SK-N-SH (cell line): Measurements from ENCODE around the gene TMEM167A.

ENCODE experiments used
- NFIC ChIP-seq: IDR thresholded peaks from 2 replicates; pipeline ENCODE4 v1.4.0; 2012; ENCODE audit warnings: borderline replicate concordance
- SMC3 ChIP-seq: IDR thresholded peaks from 2 replicates; pipeline ENCODE4 v1.6.1; 2012; ENCODE audit warnings: low read depth, low read length, improper control_type of control experiment
- USF1 ChIP-seq: IDR thresholded peaks from 2 replicates; pipeline ENCODE4 v1.4.0; 2012; ENCODE audit warnings: low read depth, borderline replicate concordance
- TF ChIP-seq, protein P1 (sequence below): fragments of 200-600 bp; sonication (generic); IDR thresholded peaks from 2 replicates; pipeline ENCODE4 v1.6.1; 2017; ENCODE audit warnings: antibody characterized with exemption, mild to moderate bottlenecking, moderate library complexity

DNA sequence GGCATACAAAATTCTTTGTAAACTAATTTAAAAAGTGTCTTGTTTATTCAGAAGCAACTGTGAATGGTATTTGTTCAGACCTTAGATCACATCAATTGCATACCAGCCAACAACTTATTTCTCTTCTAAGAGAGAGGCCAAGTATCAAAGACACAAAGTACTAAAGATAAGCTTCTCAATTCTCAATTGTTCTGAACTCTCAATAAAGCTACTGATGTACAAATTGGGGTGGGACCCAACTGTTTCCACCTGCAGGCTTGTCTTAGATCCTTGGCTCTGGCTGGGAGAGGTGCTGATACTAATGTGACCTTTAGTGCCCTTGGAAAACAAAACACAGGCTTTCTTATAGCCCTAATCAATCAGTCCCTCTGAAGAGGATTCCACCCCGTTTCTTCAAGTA is 22.3 kb upstream of the TMEM167A start:
- TF ChIP-seq USF1 (no peak), SMC3 (no peak), NFIC (no peak)
- TF ChIP-seq, protein P1, sequence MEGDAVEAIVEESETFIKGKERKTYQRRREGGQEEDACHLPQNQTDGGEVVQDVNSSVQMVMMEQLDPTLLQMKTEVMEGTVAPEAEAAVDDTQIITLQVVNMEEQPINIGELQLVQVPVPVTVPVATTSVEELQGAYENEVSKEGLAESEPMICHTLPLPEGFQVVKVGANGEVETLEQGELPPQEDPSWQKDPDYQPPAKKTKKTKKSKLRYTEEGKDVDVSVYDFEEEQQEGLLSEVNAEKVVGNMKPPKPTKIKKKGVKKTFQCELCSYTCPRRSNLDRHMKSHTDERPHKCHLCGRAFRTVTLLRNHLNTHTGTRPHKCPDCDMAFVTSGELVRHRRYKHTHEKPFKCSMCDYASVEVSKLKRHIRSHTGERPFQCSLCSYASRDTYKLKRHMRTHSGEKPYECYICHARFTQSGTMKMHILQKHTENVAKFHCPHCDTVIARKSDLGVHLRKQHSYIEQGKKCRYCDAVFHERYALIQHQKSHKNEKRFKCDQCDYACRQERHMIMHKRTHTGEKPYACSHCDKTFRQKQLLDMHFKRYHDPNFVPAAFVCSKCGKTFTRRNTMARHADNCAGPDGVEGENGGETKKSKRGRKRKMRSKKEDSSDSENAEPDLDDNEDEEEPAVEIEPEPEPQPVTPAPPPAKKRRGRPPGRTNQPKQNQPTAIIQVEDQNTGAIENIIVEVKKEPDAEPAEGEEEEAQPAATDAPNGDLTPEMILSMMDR: no peak
